GM23338 (cell line): Measurements from ENCODE around the gene SEL1L3. TPM values are rescaled to one million over a fixed set of nuclear protein-coding genes. Genes with fewer than 3 reads are reported as not detected.

Experiments used
- ATAC-seq: fragments of 200-7000 bp; cut with Tn5 transposase; 3 replicates; pipeline ENCODE4 v1.9.1; 2020
- DNase-seq: peaks from one replicate; pipeline ENCODE4 v3.0.0-alpha.2; 2015; ENCODE audit warnings: low spot score
- H2AFZ ChIP-seq: fragments of 200-600 bp; sonication (generic); 2 replicates; pipeline ENCODE4 v1.8.0; 2016; ENCODE audit warnings: antibody characterized with exemption, mild to moderate bottlenecking, moderate library complexity
- H3F3A ChIP-seq: fragments of 200-600 bp; sonication (generic); replicated peaks from 2 replicates; pipeline ENCODE4 v1.8.0; 2017; ENCODE audit warnings: antibody characterized with exemption, mixed run types, low read depth
- H3K27ac ChIP-seq: fragments of 200-600 bp; sonication (generic); 2 replicates; pipeline ENCODE4 v1.6.1; 2016; ENCODE audit warnings: low read depth
- H3K27me3 ChIP-seq: fragments of 200-600 bp; sonication (generic); 2 replicates; pipeline ENCODE4 v1.8.0; 2016; ENCODE audit warnings: mild to moderate bottlenecking, mixed run types, moderate library complexity; ENCODE audit not compliant: insufficient read depth
- H3K36me3 ChIP-seq: fragments of 200-600 bp; sonication (generic); 2 replicates; pipeline ENCODE4 v1.8.0; 2016; ENCODE audit warnings: mild to moderate bottlenecking; ENCODE audit not compliant: insufficient read depth
- H3K4me1 ChIP-seq: fragments of 200-600 bp; sonication (generic); 2 replicates; pipeline ENCODE4 v1.8.0; 2016; ENCODE audit warnings: mild to moderate bottlenecking, moderate library complexity; ENCODE audit not compliant: insufficient read depth
- H3K4me2 ChIP-seq: fragments of 200-600 bp; sonication (generic); 2 replicates; pipeline ENCODE4 v1.7.1; 2017; ENCODE audit warnings: mixed run types
- H3K4me3 ChIP-seq: fragments of 200-600 bp; sonication (generic); 2 replicates; pipeline ENCODE4 v1.6.1; 2016; ENCODE audit warnings: mixed run types
- H3K79me2 ChIP-seq: fragments of 200-600 bp; sonication (generic); replicated peaks from 2 replicates; pipeline ENCODE4 v1.8.0; 2017; ENCODE audit warnings: mild to moderate bottlenecking; ENCODE audit not compliant: insufficient read depth
- H3K9me2 ChIP-seq: fragments of 200-600 bp; sonication (generic); 2 replicates; pipeline ENCODE4 v1.8.0; 2017; ENCODE audit not compliant: insufficient read depth
- H4K20me1 ChIP-seq: fragments of 200-600 bp; sonication (generic); replicated peaks from 2 replicates; pipeline ENCODE4 v1.8.0; 2017; ENCODE audit warnings: mild to moderate bottlenecking; ENCODE audit not compliant: insufficient read depth
- H3K27ac Mint-ChIP-seq: 2 replicates; pipeline ENCODE4 v1.8.0; 2020; ENCODE audit warnings: inconsistent platforms, mild to moderate bottlenecking, moderate library complexity, mixed read lengths
- H3K27me3 Mint-ChIP-seq: 3 replicates; pipeline ENCODE4 v1.8.0; 2022; ENCODE audit warnings: low read depth, mild to moderate bottlenecking, moderate library complexity, mixed read lengths, inconsistent platforms; ENCODE audit not compliant: insufficient read depth, poor library complexity
- H3K36me3 Mint-ChIP-seq: 3 replicates; pipeline ENCODE4 v1.8.0; 2021; ENCODE audit warnings: low read depth, mild to moderate bottlenecking, inconsistent platforms, moderate library complexity, mixed read lengths
- H3K4me1 Mint-ChIP-seq: 3 replicates; pipeline ENCODE4 v1.8.0; 2020; ENCODE audit warnings: mild to moderate bottlenecking, inconsistent platforms, mixed read lengths
- H3K4me3 Mint-ChIP-seq: 3 replicates; pipeline ENCODE4 v1.8.0; 2021; ENCODE audit warnings: moderate library complexity, mild to moderate bottlenecking, inconsistent platforms, mixed read lengths
- H3K9me3 Mint-ChIP-seq: 3 replicates; pipeline ENCODE4 v1.8.0; 2020; ENCODE audit warnings: moderate library complexity, mild to moderate bottlenecking, inconsistent platforms, mixed read lengths
- EZH2 ChIP-seq: fragments of 200-600 bp; sonication (generic); IDR thresholded peaks from one replicate; pipeline ENCODE4 v1.8.0; 2017; ENCODE audit warnings: antibody characterized with exemption, mild to moderate bottlenecking, low read depth; ENCODE audit not compliant: unreplicated experiment
- EZH2phosphoT487 ChIP-seq: fragments of 200-600 bp; sonication (generic); IDR thresholded peaks from one replicate; pipeline ENCODE4 v1.8.1; 2018; ENCODE audit warnings: antibody characterized with exemption; ENCODE audit not compliant: unreplicated experiment
- JUNB ChIP-seq: IDR thresholded peaks from one replicate; pipeline ENCODE4 v1.6.1; 2016; ENCODE audit warnings: antibody characterized with exemption; ENCODE audit not compliant: unreplicated experiment
- NANOG ChIP-seq: IDR thresholded peaks from 2 replicates; pipeline ENCODE4 v1.6.1; 2016; ENCODE audit warnings: antibody characterized with exemption, borderline replicate concordance
- POLR2AphosphoS5 ChIP-seq: IDR thresholded peaks from 2 replicates; pipeline ENCODE4 v1.6.1; 2016; ENCODE audit warnings: antibody characterized with exemption, low read depth
- STAT1 ChIP-seq: IDR thresholded peaks from one replicate; pipeline ENCODE4 v1.6.1; 2016; ENCODE audit warnings: antibody characterized with exemption; ENCODE audit not compliant: unreplicated experiment
- ZNF114 ChIP-seq: fragments of 250-450 bp; sonication (Bioruptor Pico); IDR thresholded peaks from 2 replicates; pipeline ENCODE4 v1.5.0; 2020; ENCODE audit warnings: mild to moderate bottlenecking, moderate library complexity
- polyA plus RNA-seq: library from polyadenylated mRNA; unstranded; fragments of >200 nt; fragmentation: Nextera tagmentation; extraction: Ambion mirVana; gene quantifications from 2 replicates; pipeline ENCODE4 v1.2.1, GENCODE V29; 2016
- total RNA-seq: library from RNA; depleted of rRNA; stranded (reverse); fragments of >200 nt; shearing (Covaris generic); gene quantifications from 2 replicates; pipeline ENCODE4 v1.2.3, GENCODE V29; 2014
- TF ChIP-seq, protein P1 (sequence below): IDR thresholded peaks from 2 replicates; pipeline ENCODE4 v1.6.1; 2016; ENCODE audit warnings: antibody characterized with exemption
- TF ChIP-seq, protein P2 (sequence below): IDR thresholded peaks from one replicate; pipeline ENCODE4 v1.6.1; 2018; ENCODE audit warnings: antibody characterized with exemption; ENCODE audit not compliant: unreplicated experiment
- TF ChIP-seq, protein P3 (sequence below), 2 experiments: fragments of 200-600 bp in 1 of 2; sonication (generic) in 1 of 2; conservative IDR thresholded peaks; 2 replicates each; pipeline versions ENCODE4 v1.5.1 to v1.6.1; 2016 to 2017; ENCODE audit warnings: antibody characterized with exemption in 2 of 2, low read depth in 2 of 2, mild to moderate bottlenecking in 2 of 2, moderate library complexity in 1 of 2

The SEL1L3 gene
- total and polyA plus RNA-seq, 2 experiments from 2014 or later, result 17.1 to 61.7 TPM

DNA sequence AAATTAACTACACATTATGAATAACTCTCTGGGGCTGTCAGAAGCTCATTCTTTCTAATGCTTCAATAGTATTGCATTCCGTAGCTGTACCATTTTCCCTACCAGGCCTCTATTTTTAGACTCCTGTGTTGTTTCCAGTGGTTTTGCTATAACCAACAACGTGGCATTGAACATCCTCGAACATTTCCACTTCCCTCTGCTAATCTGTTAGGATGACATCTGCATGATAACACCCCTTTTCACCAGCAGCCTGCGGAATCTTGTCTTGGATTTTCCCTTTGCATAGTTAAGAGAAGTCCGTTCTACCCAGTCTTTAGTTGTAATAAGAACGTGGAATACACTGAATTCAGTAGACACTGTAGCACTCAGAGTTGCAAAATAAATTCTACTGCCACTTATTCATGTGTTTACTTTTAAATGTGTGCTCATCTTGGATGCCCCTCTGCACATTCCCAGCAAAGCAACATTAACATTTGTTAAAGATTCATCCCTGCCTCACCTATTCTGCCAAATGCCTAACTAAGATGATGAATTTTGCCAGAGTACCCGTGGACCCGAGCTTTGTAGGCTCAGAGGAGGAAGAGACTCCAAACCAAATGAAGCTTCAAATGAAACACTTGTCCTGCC is 55.6 kb downstream of the SEL1L3 start (continued):
- TF ChIP-seq, protein P1, sequence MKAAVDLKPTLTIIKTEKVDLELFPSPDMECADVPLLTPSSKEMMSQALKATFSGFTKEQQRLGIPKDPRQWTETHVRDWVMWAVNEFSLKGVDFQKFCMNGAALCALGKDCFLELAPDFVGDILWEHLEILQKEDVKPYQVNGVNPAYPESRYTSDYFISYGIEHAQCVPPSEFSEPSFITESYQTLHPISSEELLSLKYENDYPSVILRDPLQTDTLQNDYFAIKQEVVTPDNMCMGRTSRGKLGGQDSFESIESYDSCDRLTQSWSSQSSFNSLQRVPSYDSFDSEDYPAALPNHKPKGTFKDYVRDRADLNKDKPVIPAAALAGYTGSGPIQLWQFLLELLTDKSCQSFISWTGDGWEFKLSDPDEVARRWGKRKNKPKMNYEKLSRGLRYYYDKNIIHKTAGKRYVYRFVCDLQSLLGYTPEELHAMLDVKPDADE, result no peak
- TF ChIP-seq JUNB (no peak), POLR2AphosphoS5 (no peak), STAT1 (no peak)

DNA sequence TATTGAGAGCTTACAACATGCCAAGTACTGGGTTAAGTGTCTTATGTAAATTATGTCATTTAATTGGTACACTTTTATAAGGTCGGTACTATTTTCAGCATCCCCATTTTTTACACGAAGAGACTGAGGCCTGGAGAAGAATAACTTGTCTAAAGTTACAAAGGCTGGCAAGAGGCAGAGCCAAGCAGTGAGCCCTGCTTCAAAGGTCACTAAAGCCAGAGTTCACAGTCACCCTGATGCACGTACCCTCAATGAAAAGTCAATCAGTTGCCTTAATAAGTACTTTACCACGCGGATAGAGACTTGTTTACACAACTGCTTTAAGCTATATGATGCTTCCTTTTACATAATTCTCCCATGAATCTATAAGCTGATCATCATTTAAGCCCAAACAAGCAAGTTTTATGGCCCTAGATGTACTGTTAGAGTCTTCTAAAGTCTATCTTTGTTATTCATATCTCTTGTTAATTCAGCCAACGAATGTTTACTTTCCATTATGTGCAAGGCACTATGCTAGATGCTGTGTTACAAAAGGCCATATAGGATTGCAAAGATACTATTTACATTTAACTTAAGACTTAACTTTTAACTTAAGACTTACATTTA is 57.4 kb downstream of the SEL1L3 start:
- Histone ChIP-seq H3K36me3 (no peaks in the 10 kb centered on the region; the same call in 1 of the 2 replicates), H3K27me3 (no peaks in the 10 kb centered on the region), H3K4me1 (peaks cover 35% of the 10 kb centered on the region), H3K4me2 (no peak overlapping the region), H3K4me3 (no peak overlapping the region), H3K27ac (no peak overlapping the region), H3K9me2 (no peaks in the 10 kb centered on the region), H3K79me2 (no peaks in the 10 kb centered on the region), H4K20me1 (peaks cover 4% of the 10 kb centered on the region; the same call in 1 of the 2 replicates), H3F3A (no peaks in the 10 kb centered on the region), H2AFZ (no peak overlapping the region)
- H3K36me3 Mint-ChIP-seq, result peaks cover 48% of the 10 kb centered on the region
- H3K4me3 Mint-ChIP-seq, result no peak overlapping the region
- DNase-seq, result no peak
- H3K4me1 Mint-ChIP-seq, result peaks cover 28% of the 10 kb centered on the region
- H3K27me3 Mint-ChIP-seq, result peaks cover 3% of the 10 kb centered on the region
- no peak overlapping the region for H3K27ac Mint-ChIP-seq
- ATAC-seq, result no peak
- no peaks in the 10 kb centered on the region for H3K9me3 Mint-ChIP-seq
- TF ChIP-seq, protein P2, sequence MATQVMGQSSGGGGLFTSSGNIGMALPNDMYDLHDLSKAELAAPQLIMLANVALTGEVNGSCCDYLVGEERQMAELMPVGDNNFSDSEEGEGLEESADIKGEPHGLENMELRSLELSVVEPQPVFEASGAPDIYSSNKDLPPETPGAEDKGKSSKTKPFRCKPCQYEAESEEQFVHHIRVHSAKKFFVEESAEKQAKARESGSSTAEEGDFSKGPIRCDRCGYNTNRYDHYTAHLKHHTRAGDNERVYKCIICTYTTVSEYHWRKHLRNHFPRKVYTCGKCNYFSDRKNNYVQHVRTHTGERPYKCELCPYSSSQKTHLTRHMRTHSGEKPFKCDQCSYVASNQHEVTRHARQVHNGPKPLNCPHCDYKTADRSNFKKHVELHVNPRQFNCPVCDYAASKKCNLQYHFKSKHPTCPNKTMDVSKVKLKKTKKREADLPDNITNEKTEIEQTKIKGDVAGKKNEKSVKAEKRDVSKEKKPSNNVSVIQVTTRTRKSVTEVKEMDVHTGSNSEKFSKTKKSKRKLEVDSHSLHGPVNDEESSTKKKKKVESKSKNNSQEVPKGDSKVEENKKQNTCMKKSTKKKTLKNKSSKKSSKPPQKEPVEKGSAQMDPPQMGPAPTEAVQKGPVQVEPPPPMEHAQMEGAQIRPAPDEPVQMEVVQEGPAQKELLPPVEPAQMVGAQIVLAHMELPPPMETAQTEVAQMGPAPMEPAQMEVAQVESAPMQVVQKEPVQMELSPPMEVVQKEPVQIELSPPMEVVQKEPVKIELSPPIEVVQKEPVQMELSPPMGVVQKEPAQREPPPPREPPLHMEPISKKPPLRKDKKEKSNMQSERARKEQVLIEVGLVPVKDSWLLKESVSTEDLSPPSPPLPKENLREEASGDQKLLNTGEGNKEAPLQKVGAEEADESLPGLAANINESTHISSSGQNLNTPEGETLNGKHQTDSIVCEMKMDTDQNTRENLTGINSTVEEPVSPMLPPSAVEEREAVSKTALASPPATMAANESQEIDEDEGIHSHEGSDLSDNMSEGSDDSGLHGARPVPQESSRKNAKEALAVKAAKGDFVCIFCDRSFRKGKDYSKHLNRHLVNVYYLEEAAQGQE, result no peak
- TF ChIP-seq, protein P1, result no peak
- TF ChIP-seq POLR2AphosphoS5, result no peak
- TF ChIP-seq STAT1, result no peak
- TF ChIP-seq, protein P3, sequence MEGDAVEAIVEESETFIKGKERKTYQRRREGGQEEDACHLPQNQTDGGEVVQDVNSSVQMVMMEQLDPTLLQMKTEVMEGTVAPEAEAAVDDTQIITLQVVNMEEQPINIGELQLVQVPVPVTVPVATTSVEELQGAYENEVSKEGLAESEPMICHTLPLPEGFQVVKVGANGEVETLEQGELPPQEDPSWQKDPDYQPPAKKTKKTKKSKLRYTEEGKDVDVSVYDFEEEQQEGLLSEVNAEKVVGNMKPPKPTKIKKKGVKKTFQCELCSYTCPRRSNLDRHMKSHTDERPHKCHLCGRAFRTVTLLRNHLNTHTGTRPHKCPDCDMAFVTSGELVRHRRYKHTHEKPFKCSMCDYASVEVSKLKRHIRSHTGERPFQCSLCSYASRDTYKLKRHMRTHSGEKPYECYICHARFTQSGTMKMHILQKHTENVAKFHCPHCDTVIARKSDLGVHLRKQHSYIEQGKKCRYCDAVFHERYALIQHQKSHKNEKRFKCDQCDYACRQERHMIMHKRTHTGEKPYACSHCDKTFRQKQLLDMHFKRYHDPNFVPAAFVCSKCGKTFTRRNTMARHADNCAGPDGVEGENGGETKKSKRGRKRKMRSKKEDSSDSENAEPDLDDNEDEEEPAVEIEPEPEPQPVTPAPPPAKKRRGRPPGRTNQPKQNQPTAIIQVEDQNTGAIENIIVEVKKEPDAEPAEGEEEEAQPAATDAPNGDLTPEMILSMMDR (conservative IDR thresholded peaks at IDR 0.05; ENCODE audit: low read depth in 2 of 2), result no peak
- no peak for TF ChIP-seq NANOG
- TF ChIP-seq ZNF114 (CRISPR knock-in tag), result no peak
- no peak for TF ChIP-seq EZH2phosphoT487
- TF ChIP-seq EZH2, result no peak
- TF ChIP-seq JUNB, result no peak
